ENCODE measurements around the gene ROM1.

ROM1 gene

DNA sequence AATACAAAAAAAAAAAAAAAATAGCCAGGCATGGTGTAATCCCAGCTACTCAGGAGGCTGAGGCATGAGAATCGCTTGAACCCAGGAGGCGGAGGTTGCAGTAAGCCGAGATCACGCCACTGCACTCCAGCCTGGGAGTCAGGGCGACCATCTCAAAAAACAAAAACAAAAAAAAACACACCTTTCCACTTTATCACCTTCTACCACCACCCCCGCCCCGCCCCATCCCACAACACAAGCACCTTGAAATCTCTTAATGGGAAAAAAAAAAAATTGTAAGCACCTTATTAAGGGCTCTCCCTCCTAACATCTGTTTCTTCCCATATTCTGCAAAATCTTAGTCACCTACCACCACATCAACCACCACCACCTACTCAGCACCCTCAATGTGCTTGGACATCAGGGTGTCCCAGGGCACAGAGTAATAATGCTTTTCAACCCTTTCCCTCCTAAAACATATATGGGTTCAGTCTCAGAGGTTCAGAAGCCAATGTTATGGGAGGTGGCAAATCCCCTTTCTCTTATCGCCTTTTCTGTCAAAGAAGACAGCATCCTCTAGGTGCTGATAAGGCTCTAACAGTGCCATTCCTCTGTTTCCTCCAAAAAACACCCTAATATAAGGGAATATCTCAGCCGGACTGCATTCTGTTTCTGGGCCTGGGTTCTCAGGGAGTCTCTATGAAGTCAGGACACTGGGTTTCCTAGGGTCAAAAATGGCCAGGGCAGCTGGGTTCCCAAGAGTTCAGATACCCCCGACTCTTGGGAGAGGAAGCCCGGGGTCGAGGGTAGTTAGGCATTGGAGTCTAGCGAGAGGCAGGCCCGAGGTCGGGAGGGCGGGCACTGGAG, 39.3 kb downstream of the ROM1 start:
- no peak for FAIRE-seq

DNA sequence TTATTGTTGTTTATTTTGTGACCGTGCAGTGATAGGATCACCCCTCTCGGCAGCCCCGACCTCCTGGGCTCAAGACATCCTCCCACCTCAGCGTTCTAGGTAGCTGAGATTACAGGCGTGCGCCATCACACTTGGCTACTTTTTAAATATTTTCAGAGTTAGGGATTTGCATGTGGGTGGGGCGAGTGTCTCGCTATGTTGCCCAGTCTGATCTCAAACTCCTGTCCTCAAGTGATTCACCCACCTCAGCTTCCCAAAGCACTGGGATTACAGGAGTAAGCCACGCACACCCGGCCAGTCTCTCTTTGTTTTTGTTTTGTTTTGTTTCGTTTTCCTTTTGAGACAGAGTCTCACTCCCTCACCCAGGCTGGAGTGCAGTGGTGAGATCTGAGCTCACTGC, 41.2 kb downstream of the ROM1 start:
- no peak for FAIRE-seq

DNA sequence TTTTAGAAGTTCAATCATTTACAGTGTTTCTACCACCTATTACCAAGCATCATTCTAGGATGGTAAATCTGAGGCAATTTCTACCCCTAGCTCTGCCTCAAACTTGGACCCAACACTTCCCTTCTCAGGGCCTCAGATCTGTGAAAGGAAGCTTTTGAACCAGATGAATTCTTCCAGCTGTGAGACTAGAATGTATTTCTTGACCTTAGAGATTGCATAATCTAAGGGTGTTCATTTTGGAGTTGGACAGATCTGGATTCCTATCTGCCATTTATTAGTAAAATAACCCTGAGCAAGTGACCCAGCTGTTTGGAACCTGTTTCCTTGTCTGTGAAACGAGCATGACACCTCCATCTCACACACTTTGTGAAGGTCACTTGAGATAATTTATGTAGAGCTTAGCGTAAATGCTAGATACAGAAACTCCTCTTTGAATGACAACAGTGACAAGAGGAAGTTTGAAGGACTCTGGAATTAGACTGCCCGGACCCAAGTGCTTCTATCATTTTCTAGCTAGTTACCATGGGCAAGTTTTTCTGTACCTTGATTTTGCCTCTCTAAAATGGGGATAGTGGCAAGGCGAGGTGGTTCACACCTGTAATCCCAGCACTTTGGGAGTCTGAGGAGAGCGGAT, 43.9 kb downstream of the ROM1 start:
- no peak for FAIRE-seq

DNA sequence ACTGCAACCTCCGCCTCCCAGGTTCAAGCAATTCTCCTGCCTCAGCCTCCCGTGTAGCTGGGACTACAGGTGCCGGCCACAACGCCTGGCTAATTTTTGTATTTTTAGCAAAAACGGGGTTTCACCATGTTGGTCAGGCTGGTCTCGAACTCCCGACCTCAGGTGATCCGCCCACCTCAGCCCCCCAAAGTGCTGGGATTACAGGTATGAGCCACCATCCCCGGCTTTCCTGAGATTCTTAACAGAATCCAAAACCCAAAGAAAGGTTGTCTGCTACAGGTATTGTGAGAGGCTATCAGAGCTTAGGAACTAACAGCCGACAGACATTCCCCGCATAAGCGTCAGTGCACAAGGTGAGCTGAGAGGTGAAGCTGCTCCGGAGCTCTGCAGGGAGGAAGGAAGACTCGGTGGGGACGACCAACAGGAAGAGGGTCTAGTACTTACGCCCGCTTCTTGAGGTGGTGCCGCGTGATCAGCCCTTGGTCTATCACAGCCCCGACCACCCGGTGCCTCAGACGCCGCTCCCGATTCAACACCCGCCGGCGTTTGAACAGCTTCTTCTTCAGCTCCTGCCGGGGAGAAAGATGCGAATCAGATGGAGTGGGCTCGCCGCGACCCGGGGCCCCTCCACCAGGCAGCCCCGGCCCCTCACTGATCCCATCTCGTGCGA, 51.5 kb downstream of the ROM1 start:
- no peak for FAIRE-seq
